Chondrocyte (in vitro differentiated cells): ENCODE measurements around the gene KIF5C. TPM values are rescaled to one million over a fixed set of nuclear protein-coding genes. Genes with fewer than 3 reads are reported as not detected.

Experiments
- DNase-seq: peaks from one replicate; pipeline ENCODE4 v3.0.0; 2021; ENCODE audit warnings: mixed read lengths, low spot score
- H3K27ac Mint-ChIP-seq: one replicate; pipeline ENCODE4 v1.8.0; 2021; ENCODE audit warnings: mild to moderate bottlenecking, moderate library complexity, mixed read lengths; ENCODE audit not compliant: unreplicated experiment
- H3K27me3 Mint-ChIP-seq: 2 replicates; pipeline ENCODE4 v1.8.0; 2021; ENCODE audit warnings: low read depth, mixed read lengths
- H3K36me3 Mint-ChIP-seq: 2 replicates; pipeline ENCODE4 v1.8.0; 2021; ENCODE audit warnings: low read depth, mixed read lengths
- H3K4me1 Mint-ChIP-seq: 2 replicates; pipeline ENCODE4 v1.8.0; 2021; ENCODE audit warnings: low read depth, mild to moderate bottlenecking, mixed read lengths
- H3K4me3 Mint-ChIP-seq: one replicate; pipeline ENCODE4 v1.8.0; 2021; ENCODE audit warnings: mild to moderate bottlenecking, moderate library complexity, mixed read lengths; ENCODE audit not compliant: unreplicated experiment
- H3K9me3 Mint-ChIP-seq: 2 replicates; pipeline ENCODE4 v1.8.0; 2021; ENCODE audit warnings: low read depth, mixed read lengths
- total RNA-seq: library from RNA; stranded (reverse); gene quantifications from 3 replicates; pipeline ENCODE4 v1.2.1, GENCODE V29; 2021
- TF ChIP-seq, protein P1 (sequence below): fragments of 200-600 bp; sonication (generic); IDR thresholded peaks from 2 replicates; pipeline ENCODE4 v1.5.0; 2021; ENCODE audit warnings: antibody characterized with exemption, mild to moderate bottlenecking, moderate library complexity

The KIF5C gene
- total RNA-seq, 1 donor from 2014 or later = 3.1 TPM

DNA sequence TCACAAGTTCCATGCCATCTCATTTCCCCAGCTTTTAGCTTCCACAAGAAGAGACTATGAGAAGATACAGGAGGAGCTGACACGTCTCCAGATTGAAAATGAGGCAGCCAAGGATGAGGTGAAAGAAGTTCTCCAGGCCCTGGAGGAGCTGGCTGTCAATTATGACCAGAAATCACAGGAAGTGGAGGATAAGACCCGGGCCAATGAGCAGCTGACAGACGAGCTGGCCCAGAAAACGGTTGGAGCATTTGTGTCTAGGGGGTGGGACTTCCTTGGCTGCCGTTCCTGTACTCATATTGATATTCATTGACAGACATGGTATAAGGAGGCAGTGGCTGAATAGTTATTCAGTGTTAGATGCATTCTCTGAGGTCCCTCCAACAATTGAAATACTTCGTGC lies 106.3 kb downstream of the KIF5C start:
- H3K4me1 Mint-ChIP-seq = peaks cover 11% of the 10 kb centered on the region
- H3K4me3 Mint-ChIP-seq = no peak overlapping the region
- H3K27ac Mint-ChIP-seq = no peak overlapping the region
- no peak for DNase-seq
- no peaks in the 10 kb centered on the region for H3K9me3 Mint-ChIP-seq
- TF ChIP-seq, protein P1, sequence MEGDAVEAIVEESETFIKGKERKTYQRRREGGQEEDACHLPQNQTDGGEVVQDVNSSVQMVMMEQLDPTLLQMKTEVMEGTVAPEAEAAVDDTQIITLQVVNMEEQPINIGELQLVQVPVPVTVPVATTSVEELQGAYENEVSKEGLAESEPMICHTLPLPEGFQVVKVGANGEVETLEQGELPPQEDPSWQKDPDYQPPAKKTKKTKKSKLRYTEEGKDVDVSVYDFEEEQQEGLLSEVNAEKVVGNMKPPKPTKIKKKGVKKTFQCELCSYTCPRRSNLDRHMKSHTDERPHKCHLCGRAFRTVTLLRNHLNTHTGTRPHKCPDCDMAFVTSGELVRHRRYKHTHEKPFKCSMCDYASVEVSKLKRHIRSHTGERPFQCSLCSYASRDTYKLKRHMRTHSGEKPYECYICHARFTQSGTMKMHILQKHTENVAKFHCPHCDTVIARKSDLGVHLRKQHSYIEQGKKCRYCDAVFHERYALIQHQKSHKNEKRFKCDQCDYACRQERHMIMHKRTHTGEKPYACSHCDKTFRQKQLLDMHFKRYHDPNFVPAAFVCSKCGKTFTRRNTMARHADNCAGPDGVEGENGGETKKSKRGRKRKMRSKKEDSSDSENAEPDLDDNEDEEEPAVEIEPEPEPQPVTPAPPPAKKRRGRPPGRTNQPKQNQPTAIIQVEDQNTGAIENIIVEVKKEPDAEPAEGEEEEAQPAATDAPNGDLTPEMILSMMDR = no peak
- peaks cover 1% of the 10 kb centered on the region for H3K36me3 Mint-ChIP-seq
- no peaks in the 10 kb centered on the region for H3K27me3 Mint-ChIP-seq

DNA sequence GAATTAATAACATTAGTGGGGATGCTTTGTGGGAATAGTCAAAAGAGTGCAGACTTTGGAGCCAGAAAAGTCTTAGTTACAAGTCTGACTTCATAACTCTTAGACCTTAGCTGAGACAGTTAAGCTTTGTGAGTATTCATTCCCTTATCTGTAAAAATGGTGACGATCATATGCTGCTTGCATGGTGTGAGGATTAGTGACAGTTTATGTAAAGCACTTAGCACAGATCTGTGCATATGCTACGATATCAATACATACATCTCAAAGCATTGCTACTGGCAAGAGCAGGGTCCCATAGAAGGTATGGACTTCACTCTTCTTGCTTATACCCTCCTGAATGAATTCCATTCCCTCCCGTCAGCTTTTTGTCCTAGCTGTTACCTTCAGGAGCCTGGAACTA lies 106.8 kb downstream of the KIF5C start:
- no peaks in the 10 kb centered on the region for H3K27me3 Mint-ChIP-seq
- TF ChIP-seq, protein P1 = no peak
- peaks cover 11% of the 10 kb centered on the region for H3K4me1 Mint-ChIP-seq
- H3K27ac Mint-ChIP-seq = no peak overlapping the region
- H3K9me3 Mint-ChIP-seq = no peaks in the 10 kb centered on the region
- peaks cover 1% of the 10 kb centered on the region for H3K36me3 Mint-ChIP-seq
- DNase-seq = no peak
- H3K4me3 Mint-ChIP-seq = no peak overlapping the region

DNA sequence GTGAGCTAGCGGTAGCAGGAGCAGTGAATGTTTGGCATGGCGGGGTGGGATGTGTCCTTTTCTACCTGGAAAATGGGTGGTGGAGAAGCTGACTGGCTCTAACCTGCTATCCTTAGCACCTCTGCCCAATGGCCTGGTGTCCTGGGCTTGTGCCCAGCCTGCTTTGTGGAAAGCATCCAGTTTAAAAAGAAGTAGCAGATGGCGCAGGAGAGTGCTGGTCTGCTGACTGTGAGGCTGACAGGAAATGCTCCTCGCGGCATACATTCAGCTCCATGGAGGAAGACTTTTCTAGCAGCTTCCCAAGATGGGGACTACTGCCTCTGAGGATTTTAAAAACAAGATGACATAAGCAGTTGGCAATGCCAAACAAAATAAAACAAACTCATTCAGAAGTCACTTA lies 107.3 kb downstream of the KIF5C start:
- Mint-ChIP-seq H3K36me3 (peaks cover 1% of the 10 kb centered on the region), H3K27ac (no peak overlapping the region)

DNA sequence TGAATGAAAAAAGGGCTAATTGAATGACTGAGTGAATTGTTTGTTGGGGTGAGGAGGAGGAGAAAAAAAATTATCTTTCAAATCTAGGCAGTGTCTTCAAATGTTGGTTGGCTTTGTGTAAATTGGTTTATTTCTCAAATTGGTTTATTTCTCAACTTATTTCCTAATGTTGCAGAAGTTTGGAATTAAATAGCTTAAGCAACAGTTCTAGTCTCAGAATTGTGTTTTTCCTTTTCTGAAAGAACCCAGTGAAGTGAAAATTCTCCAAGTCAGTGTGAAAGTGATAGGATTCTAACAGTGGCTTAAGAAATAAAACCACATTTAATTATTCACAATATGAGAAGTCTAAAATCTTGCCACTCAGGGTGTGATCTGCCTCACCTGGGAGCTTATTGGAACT lies 108.9 kb downstream of the KIF5C start:
- H3K27me3 Mint-ChIP-seq = no peaks in the 10 kb centered on the region
- H3K9me3 Mint-ChIP-seq = no peaks in the 10 kb centered on the region
- H3K27ac Mint-ChIP-seq = no peak overlapping the region
- TF ChIP-seq, protein P1 = no peak
- H3K4me1 Mint-ChIP-seq = peaks cover 6% of the 10 kb centered on the region
- DNase-seq = no peak
- no peak overlapping the region for H3K4me3 Mint-ChIP-seq
- H3K36me3 Mint-ChIP-seq = peaks cover 1% of the 10 kb centered on the region

More for the DNA sequence above, 107.3 kb downstream of the KIF5C start:
- no peak for DNase-seq
- H3K9me3 Mint-ChIP-seq = no peaks in the 10 kb centered on the region
- TF ChIP-seq, protein P1 = no peak
- peaks cover 11% of the 10 kb centered on the region for H3K4me1 Mint-ChIP-seq
- no peaks in the 10 kb centered on the region for H3K27me3 Mint-ChIP-seq
- H3K4me3 Mint-ChIP-seq = no peak overlapping the region

DNA sequence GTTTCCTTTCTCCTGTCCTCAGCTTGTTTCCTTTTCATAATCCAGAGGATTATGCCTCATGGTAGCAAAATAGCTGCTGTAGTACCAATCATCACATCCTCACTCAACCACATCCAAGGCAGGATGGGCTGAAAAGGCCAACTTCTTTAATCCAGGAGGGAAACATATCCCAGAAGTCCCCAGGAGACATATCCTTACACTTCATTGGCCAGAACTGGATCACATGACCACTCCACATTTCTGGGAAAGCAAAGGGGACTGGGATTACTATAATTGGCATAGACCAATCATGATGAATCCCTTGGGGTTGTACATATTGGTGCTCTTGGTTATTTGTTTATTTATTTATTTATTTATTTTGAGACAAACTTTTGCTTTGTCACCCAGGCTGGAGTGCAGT lies 109.4 kb downstream of the KIF5C start:
- Mint-ChIP-seq H3K27ac (no peak overlapping the region), H3K4me1 (peaks cover 6% of the 10 kb centered on the region), H3K9me3 (no peaks in the 10 kb centered on the region), H3K4me3 (no peak overlapping the region), H3K36me3 (peaks cover 1% of the 10 kb centered on the region), H3K27me3 (no peaks in the 10 kb centered on the region)
- TF ChIP-seq, protein P1 = no peak
- DNase-seq = no peak
